GM12801 (cell line): ENCODE results near the gene YTHDC1.

Experiments used
- TF ChIP-seq, protein P1 (sequence below): IDR thresholded peaks from one replicate; pipeline ENCODE4 v1.5.1; 2011; ENCODE audit warnings: control low read depth; ENCODE audit not compliant: insufficient read length; ENCODE audit errors: extremely low read depth

Gene YTHDC1

DNA sequence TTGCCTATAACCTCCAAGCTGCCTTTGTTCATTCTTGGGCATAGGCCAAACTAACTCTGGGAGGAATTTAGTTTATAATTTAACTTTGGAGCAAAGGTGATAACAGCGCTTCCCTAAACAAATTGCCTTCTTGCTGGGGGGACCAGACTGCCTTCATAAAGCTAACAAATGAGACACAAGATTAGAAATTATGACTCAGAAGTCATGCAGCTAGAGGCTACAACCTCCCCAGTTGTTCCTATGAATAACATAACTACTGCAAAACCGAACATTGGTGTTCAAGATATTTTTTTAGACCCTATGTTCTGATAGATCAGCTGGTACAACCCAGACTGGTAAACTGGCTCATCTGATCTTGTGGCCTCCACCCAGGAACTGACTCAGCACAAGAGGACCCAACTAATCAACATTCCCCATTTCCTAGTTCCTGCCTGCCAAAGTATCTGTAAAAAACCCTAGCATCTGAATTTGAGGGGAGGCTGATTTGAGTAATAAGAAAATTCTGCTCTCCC, 82.4 kb downstream of the YTHDC1 start:
- TF ChIP-seq, protein P1, sequence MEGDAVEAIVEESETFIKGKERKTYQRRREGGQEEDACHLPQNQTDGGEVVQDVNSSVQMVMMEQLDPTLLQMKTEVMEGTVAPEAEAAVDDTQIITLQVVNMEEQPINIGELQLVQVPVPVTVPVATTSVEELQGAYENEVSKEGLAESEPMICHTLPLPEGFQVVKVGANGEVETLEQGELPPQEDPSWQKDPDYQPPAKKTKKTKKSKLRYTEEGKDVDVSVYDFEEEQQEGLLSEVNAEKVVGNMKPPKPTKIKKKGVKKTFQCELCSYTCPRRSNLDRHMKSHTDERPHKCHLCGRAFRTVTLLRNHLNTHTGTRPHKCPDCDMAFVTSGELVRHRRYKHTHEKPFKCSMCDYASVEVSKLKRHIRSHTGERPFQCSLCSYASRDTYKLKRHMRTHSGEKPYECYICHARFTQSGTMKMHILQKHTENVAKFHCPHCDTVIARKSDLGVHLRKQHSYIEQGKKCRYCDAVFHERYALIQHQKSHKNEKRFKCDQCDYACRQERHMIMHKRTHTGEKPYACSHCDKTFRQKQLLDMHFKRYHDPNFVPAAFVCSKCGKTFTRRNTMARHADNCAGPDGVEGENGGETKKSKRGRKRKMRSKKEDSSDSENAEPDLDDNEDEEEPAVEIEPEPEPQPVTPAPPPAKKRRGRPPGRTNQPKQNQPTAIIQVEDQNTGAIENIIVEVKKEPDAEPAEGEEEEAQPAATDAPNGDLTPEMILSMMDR, result no peak

DNA sequence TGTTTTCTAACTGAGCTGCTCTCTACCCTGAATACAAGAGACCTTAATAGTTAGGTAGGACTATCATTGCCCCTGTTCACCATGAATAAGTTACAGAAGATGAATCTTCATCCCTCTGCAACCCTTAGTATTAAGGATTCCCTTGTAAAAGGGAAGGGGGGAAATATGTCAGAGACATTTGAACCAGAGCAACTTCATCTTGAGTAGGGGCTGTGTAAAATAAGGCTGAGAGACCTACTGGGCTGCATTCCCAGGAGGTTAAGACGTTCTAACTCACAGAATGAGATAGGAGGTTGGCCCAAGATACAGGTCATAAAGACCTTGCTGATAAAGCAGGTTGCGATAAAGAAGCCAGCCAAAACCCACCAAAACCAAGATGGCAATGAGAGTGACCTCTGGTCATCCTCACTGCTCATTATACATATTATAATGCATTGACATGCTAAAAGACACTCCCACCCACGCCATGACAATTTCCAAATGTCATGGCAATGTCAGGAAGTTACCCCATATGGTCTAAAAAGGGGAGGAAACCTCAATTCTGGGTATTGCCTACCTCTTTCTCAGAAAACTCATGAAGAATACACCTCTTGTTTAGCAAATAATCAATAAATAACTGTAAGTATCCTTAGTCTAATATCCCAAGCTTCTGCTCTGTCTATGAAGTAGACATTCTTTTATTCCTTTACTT, 84.9 kb downstream of the YTHDC1 start:
- TF ChIP-seq, protein P1, result no peak
